ENCODE results near the gene MYO1H. TPM values are rescaled to one million over a fixed set of nuclear protein-coding genes. Genes with fewer than 3 reads are reported as not detected.
"Not testable (repeated sequence)": the region's sequence is repeated elsewhere in the genome, so short reads cannot be mapped to it uniquely, and the experiment has no call there.

The MYO1H gene
- total RNA-seq, 1 experiment from 2014 or later: not detected

DNA sequence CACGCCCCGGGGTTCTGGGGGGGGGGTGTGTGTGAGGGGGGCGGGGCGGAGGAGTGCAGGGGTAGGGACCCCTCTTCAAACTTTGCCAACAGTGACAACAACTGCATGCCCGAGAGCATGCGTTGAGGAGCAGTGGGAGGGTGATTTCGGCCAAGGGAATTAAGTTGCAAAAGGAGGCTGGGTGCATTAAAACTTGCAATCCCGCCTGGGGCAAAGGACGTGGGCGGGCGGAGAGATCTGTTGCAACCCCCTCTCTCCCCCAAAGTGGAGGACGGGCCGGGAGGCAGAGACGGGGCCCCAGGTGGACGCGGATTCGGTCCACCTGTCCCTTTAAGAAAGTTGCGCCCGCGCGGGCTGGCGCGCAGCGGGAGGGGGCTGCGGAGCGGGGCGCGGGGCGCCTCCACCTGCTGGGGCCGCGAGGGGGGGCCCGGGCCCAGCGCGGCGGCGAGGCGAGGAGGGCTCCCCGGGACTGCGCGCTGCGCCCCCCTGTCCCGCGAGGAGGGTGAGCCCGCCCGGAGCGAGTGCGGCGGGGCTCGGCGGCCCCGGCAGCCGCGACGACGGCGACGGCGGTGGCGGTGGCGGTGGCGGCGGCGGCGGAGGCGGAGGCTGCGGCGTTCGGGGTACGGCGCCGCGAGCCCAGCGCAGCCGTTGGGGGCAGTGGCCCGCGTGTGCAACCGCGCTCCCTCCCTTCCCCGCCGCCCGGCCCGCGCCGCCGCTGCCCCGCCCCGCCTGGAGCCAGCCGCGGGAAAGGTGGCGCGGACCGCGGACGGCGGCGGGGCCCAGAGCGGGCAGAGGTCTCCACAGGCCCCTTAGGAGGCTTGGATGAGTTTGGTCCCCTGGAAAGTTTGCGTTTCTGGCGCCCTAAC, 38.1 kb upstream of the MYO1H start (continued):
- TF ChIP-seq EZH2phosphoT487 (IDR thresholded peaks at IDR 0.05; ENCODE audit: borderline replicate concordance): no peak
- TF ChIP-seq SRF (IDR thresholded peaks at IDR 0.05; ENCODE audit: low read depth): no peak
- no peak for TF ChIP-seq YY1 (IDR thresholded peaks at IDR 0.05; ENCODE audit: extremely low read depth, insufficient replicate concordance, low read depth, low read length)
- no peak for TF ChIP-seq POLR2A (IDR thresholded peaks at IDR 0.05; ENCODE audit: borderline replicate concordance, extremely low read depth, insufficient read depth, insufficient read length)

DNA sequence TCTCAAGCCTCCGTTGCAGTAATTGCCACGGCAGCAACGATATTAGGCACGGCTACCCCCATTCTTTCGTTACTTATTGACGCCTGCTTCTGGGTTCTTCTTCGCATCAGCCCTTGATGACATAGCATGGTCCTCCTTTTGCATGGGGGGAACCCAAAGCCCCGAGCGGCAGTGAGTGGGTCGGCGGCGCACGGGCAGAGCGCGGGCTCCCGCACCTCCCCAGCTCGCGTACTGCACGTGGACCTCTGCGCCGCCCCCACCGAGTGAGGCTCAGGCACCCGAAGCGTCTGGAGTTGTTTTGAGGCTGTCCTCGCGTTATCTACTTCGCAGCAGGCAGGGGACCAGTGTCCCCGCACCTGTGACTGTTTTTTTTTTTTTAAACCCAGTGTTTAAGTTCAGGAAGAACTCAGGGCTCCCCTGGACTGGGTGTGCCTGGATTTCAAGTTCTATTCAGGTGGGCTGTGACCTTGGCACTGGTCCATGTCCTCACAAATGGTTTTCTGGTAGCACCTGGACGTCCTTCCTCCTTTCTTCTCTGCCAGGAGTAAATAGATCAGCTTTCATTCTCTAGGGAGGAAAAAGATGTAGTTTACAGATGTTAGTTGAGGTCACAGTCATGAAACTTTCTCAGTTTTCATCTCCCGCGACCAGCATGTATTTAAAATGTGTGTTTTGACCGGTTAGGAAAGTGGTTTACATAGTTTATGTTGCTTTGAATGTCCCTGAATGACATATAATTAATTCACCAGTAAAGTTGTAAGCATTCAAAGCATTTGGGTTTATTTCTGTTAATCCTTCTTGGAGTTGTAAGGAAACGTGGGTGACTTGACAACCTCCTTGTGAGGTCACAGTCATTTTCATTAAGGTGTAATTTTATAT, 37.2 kb upstream of the MYO1H start:
- no TSS peak for BruUV-seq (replicated peaks)
- no peaks in the 10 kb centered on the region for H4K20me1 ChIP-seq (ENCODE audit: insufficient read depth)
- peak overlapping the region; percentile 35 to 53 for H3K4me3 ChIP-seq (replicated peaks in 1 of 2; ENCODE audit: low read depth in 1 of 2, low read length in 2 of 2)
- no peak overlapping the region; the same call in 1 of the 2 replicates for H3K27ac ChIP-seq (ENCODE audit: low read depth, low read length)
- H3K4me1 ChIP-seq (ENCODE audit: control insufficient read depth in 1 of 2, insufficient read depth in 2 of 2, low read length in 2 of 2): peaks cover 2 to 17% of the 10 kb centered on the region in 2 experiments; a peak in 3 of 4 replicates
- peak overlapping the region; percentile 80 for H3K4me2 ChIP-seq (ENCODE audit: low read length)
- peaks cover 15% of the 10 kb centered on the region; the same call in 1 of the 2 replicates for H3K27me3 ChIP-seq (ENCODE audit: insufficient read depth, low read length)
- H2AFZ ChIP-seq (ENCODE audit: low read depth, low read length, poor library complexity, severe bottlenecking): peak overlapping the region; percentile 70
- DNase-seq (ENCODE audit: low read depth, low spot score) (no peak), ATAC-seq (peak; percentile 58)
- intact Hi-C loops (cut with micrococcal nuclease): no loop called here
- no peaks in the 10 kb centered on the region for H3K36me3 ChIP-seq (ENCODE audit: control insufficient read depth in 1 of 2, insufficient read depth in 2 of 2, low read length in 2 of 2)
- no peak for TF ChIP-seq ELF1 (IDR thresholded peaks at IDR 0.05; ENCODE audit: borderline replicate concordance, low read depth)
- TF ChIP-seq SRF (IDR thresholded peaks at IDR 0.05; ENCODE audit: low read depth): no peak
- TF ChIP-seq POLR2AphosphoS5 (IDR thresholded peaks at IDR 0.05; ENCODE audit: low read depth, low read length): no peak
- no peak for TF ChIP-seq CBX3 (IDR thresholded peaks at IDR 0.05; ENCODE audit: low read depth)
- no peak for TF ChIP-seq ZNF274 (IDR thresholded peaks at IDR 0.05; ENCODE audit: low read depth, low read length)
- peak; percentile 68 for TF ChIP-seq MAX (IDR thresholded peaks at IDR 0.05)
- ChIA-PET RAD21 (ENCODE audit: low non-redundant PET in 1 of 2, low total read pairs in 2 of 2, uncharacterized antibody in 2 of 2, unreplicated experiment in 2 of 2) (no interaction called here), CTCF (no interaction called here), POLR2A (no interaction called here)
- no peaks in the 10 kb centered on the region for H3K9me3 ChIP-seq (ENCODE audit: control insufficient read depth in 1 of 2, insufficient read depth in 1 of 2, low read depth in 1 of 2, low read length in 2 of 2)
- no peak overlapping the region for H3K9ac ChIP-seq (ENCODE audit: low read length)
- no peaks in the 10 kb centered on the region for H3K79me2 ChIP-seq (ENCODE audit: insufficient read depth, low read length)
- no peaks in the 10 kb centered on the region for H3K9me2 ChIP-seq (ENCODE audit: insufficient read depth)

GRCh38 chr12:109321294-109321693, 26.4 kb upstream of the MYO1H start:
- H3K4me1 ChIP-seq (ENCODE audit: control insufficient read depth in 1 of 2, insufficient read depth in 2 of 2, low read length in 2 of 2); BruUV-seq (replicated peaks); CTCF ChIA-PET: not testable (repeated sequence)

More at GRCh38 chr12:109321294-109321693, 26.4 kb upstream of the MYO1H start:
- intact Hi-C loops (cut with micrococcal nuclease); DNase-seq (ENCODE audit: low read depth, low spot score); H3K4me3 ChIP-seq (replicated peaks in 1 of 2; ENCODE audit: low read depth in 1 of 2, low read length in 2 of 2); H3K79me2 ChIP-seq (ENCODE audit: insufficient read depth, low read length); H3K4me2 ChIP-seq (ENCODE audit: low read length); ATAC-seq; H3K9me2 ChIP-seq (ENCODE audit: insufficient read depth); H3K9ac ChIP-seq (ENCODE audit: low read length); H3K36me3 ChIP-seq (ENCODE audit: control insufficient read depth in 1 of 2, insufficient read depth in 2 of 2, low read length in 2 of 2); H3K9me3 ChIP-seq (ENCODE audit: control insufficient read depth in 1 of 2, insufficient read depth in 1 of 2, low read depth in 1 of 2, low read length in 2 of 2); H3K27ac ChIP-seq (ENCODE audit: low read depth, low read length); RAD21 ChIA-PET (ENCODE audit: low non-redundant PET in 1 of 2, low total read pairs in 2 of 2, uncharacterized antibody in 2 of 2, unreplicated experiment in 2 of 2); POLR2A ChIA-PET; H4K20me1 ChIP-seq (ENCODE audit: insufficient read depth); H2AFZ ChIP-seq (ENCODE audit: low read depth, low read length, poor library complexity, severe bottlenecking): not testable (repeated sequence)
- H3K27me3 ChIP-seq (ENCODE audit: insufficient read depth, low read length): peaks cover 12% of the 10 kb centered on the region

All from HCT116 (cell line).